ENCODE measurements around the gene A3GALT2. TPM values are rescaled to one million over a fixed set of nuclear protein-coding genes. Genes with fewer than 3 reads are reported as not detected.

A3GALT2 gene
- total RNA-seq, 1 experiment from 2014 or later: not detected

DNA sequence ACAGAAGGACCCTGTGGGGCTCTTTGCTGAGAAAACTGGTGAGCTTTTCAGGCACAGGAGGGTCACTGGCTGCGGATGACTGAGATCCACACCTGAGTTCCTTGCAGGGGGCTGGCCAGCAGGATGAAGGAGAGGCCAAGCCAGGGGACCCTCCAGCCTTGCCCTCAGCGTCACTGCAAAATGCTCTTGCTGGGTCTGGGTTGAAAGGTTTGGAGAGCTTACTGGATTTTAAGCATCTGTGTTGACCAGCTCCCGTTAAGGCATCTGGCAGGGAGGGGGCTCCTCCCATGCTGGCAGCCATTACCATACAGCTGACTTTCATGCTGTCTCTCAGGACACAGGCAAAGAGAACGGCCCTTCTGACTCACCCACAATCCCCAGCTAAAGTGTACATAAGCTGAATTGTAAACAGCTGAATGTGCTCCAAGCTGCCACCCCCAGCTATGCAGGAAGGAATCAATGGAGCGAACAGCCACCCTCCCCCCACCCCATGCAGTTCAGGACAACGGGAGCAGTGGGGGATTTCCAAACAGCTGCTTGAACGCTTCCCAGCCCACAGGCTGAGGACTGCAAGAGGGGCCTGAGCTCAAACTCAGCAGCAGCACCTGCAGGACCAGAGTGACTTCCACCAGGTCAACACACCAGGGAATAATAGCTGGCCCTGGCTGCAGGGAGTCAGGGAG, 21.3 kb upstream of the A3GALT2 start:
- H3K36me3 Mint-ChIP-seq (ENCODE audit: insufficient read depth in 1 of 3, low read depth in 3 of 3): no peaks in the 10 kb centered on the region
- no peak overlapping the region for H3K27ac ChIP-seq (ENCODE audit: insufficient read length, low read depth, low read length)
- H3K27me3 Mint-ChIP-seq (ENCODE audit: low read depth): peaks cover 39% of the 10 kb centered on the region
- no peak overlapping the region for H2BK12ac ChIP-seq (ENCODE audit: insufficient read length, low read depth, low read length)
- no peak overlapping the region for H3K14ac ChIP-seq (ENCODE audit: insufficient read depth, low read length)
- peak; percentile 67 for DNase-seq
- no peak overlapping the region for H2BK5ac ChIP-seq (ENCODE audit: insufficient read length, low read length)
- TF ChIP-seq, protein P1, sequence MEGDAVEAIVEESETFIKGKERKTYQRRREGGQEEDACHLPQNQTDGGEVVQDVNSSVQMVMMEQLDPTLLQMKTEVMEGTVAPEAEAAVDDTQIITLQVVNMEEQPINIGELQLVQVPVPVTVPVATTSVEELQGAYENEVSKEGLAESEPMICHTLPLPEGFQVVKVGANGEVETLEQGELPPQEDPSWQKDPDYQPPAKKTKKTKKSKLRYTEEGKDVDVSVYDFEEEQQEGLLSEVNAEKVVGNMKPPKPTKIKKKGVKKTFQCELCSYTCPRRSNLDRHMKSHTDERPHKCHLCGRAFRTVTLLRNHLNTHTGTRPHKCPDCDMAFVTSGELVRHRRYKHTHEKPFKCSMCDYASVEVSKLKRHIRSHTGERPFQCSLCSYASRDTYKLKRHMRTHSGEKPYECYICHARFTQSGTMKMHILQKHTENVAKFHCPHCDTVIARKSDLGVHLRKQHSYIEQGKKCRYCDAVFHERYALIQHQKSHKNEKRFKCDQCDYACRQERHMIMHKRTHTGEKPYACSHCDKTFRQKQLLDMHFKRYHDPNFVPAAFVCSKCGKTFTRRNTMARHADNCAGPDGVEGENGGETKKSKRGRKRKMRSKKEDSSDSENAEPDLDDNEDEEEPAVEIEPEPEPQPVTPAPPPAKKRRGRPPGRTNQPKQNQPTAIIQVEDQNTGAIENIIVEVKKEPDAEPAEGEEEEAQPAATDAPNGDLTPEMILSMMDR (conservative IDR thresholded peaks at IDR 0.05): no peak
- no peaks in the 10 kb centered on the region for H3K9me3 ChIP-seq (ENCODE audit: control insufficient read depth, low read depth, low read length)
- peak overlapping the region; percentile 33 to 85 (median 82); a peak in 5 of 7 replicates for H3K27ac Mint-ChIP-seq
- H3K4me3 Mint-ChIP-seq: peak overlapping the region; percentile 18 to 69
- no peaks in the 10 kb centered on the region; a peak in 1 of 5 replicates for H3K9me3 Mint-ChIP-seq
- no peak overlapping the region for H2BK20ac ChIP-seq (ENCODE audit: low read depth, low read length, poor library complexity, severe bottlenecking)
- H3K79me2 ChIP-seq (ENCODE audit: insufficient read depth, low read length): no peaks in the 10 kb centered on the region
- no peaks in the 10 kb centered on the region; the same call in 1 of the 2 replicates for H3K27me3 ChIP-seq (ENCODE audit: insufficient read depth, low read length)
- no peak overlapping the region for H3K9ac ChIP-seq (ENCODE audit: extremely low read depth, insufficient read length, low read length)
- no peak overlapping the region for H3K23ac ChIP-seq (ENCODE audit: insufficient read length, low read depth, low read length)
- H3K79me1 ChIP-seq (ENCODE audit: insufficient read depth, low read depth, low read length, poor library complexity, severe bottlenecking): no peaks in the 10 kb centered on the region
- H4K91ac ChIP-seq (ENCODE audit: insufficient read length, low read depth, low read length): no peak overlapping the region
- H3K18ac ChIP-seq (ENCODE audit: insufficient read length, low read depth, low read length): no peak overlapping the region
- H3T11ph ChIP-seq (ENCODE audit: low read length): no peak overlapping the region
- H4K20me1 ChIP-seq (ENCODE audit: control insufficient read depth, insufficient read depth, insufficient read length): no peaks in the 10 kb centered on the region
- no peak overlapping the region for H2BK15ac ChIP-seq (ENCODE audit: low read depth, low read length)
- no peak overlapping the region for H2BK120ac ChIP-seq (ENCODE audit: low read depth, low read length, poor library complexity, severe bottlenecking)
- no peak overlapping the region for H4K8ac ChIP-seq (replicated peaks; ENCODE audit: insufficient read length, low read depth, low read length)
- H2AFZ ChIP-seq (ENCODE audit: low read length): no peak overlapping the region
- H3K4me1 Mint-ChIP-seq: peaks cover 71 to 82% of the 10 kb centered on the region in 2 experiments
- H2AK5ac ChIP-seq (ENCODE audit: insufficient read length, low read length): no peak overlapping the region
- no peak overlapping the region for H4K5ac ChIP-seq (ENCODE audit: insufficient read length, low read depth, low read length)
- no peak overlapping the region for H3K56ac ChIP-seq (ENCODE audit: insufficient read length, low read depth, low read length)
- H3K4me1 ChIP-seq (ENCODE audit: insufficient read depth, low read length): peaks cover 10% of the 10 kb centered on the region
- no CpG with 5 or more reads among the region's 7 CpGs for WGBS (ENCODE audit: extremely low coverage, insufficient read length, low lambda C conversion rate)
- H3K4me2 ChIP-seq (ENCODE audit: insufficient read depth, insufficient read length, low read length): peak overlapping the region; percentile 1
- H3K23me2 ChIP-seq (ENCODE audit: insufficient read length, low read depth, low read length, poor library complexity, severe bottlenecking): no peaks in the 10 kb centered on the region
- H3K4ac ChIP-seq (ENCODE audit: low read depth, low read length): no peak overlapping the region

Measured in H9 (cell line).